Body of pancreas (tissue), 4 donors: ENCODE results near the gene PPP2R2B. TPM values are rescaled to one million over a fixed set of nuclear protein-coding genes. Genes with fewer than 3 reads are reported as not detected.

Experiments used
- ATAC-seq: fragments of 150-250 bp; one replicate; pipeline ENCODE4 v1.9.1; 2016
- DNase-seq, 4 donors: peaks; one replicate each; pipeline ENCODE4 v3.0.0-alpha.2; 2019
- H3K27ac ChIP-seq, 4 donors: fragments of 200-600 bp; sonication (generic); 1 replicate in 3 of 4; 2 replicates in 1 of 4; pipeline versions ENCODE4 v1.5.1 to v1.6.1; 2016 to 2019; ENCODE audit warnings: mild to moderate bottlenecking in 1 of 4, mixed read lengths in 1 of 4, moderate library complexity in 1 of 4
- H3K27me3 ChIP-seq, 2 donors: fragments of 200-600 bp; sonication (generic); one replicate each; pipeline ENCODE4 v1.6.0; 2016; ENCODE audit warnings: mild to moderate bottlenecking in 1 of 2
- H3K36me3 ChIP-seq, 2 donors: fragments of 200-600 bp; sonication (generic); replicated peaks in 1 of 2; 2 replicates each; pipeline ENCODE4 v1.5.1; 2016; ENCODE audit warnings: low read depth in 2 of 2; ENCODE audit not compliant: insufficient read depth in 1 of 2
- H3K4me1 ChIP-seq: fragments of 200-600 bp; sonication (generic); one replicate; pipeline ENCODE4 v1.6.0; 2016
- H3K4me3 ChIP-seq, 2 donors: fragments of 200-600 bp; sonication (generic); 1 replicate in 1 of 2; 2 replicates in 1 of 2; pipeline ENCODE4 v1.5.1; 2016 to 2019
- H3K9me3 ChIP-seq, 3 donors: fragments of 200-600 bp; sonication (generic); 1 replicate in 2 of 3; 2 replicates in 1 of 3; pipeline ENCODE4 v1.5.1; 2016
- CTCF ChIP-seq, 7 experiments: fragments of 450-650 bp in 4 of 7; fragments of 200-600 bp in 3 of 7; sonication (generic) in 3 of 7; IDR thresholded peaks; one replicate each; pipeline ENCODE4 v1.5.1; 2016 to 2019; ENCODE audit warnings: antibody characterized with exemption in 7 of 7
- POLR2A ChIP-seq, 3 donors: fragments of 450-650 bp; IDR thresholded peaks; one replicate each; pipeline ENCODE4 v1.6.1; 2016; ENCODE audit warnings: antibody characterized with exemption in 3 of 3, mild to moderate bottlenecking in 2 of 3
- WGBS, 2 donors: methylation state at CpG; one replicate each; pipeline ENCODE4 v1.1.5; 2017; 5-methylcytosine and 5-hydroxymethylcytosine counted together
- intact Hi-C: fragments of 100-400 bp; cut with DNase I; formaldehyde crosslinking; loops from one replicate; pipeline ENCODE4 v1.15.1; 2023
- total RNA-seq, 2 donors: library from RNA; depleted of rRNA; stranded (reverse); fragments of >200 nt; gene quantifications; one replicate each; pipeline ENCODE4 v1.1.0, GENCODE V29; 2016

PPP2R2B gene
- total RNA-seq, 2 donors from 2014 or later: 0.26 TPM; not detected in 1

- no peaks in the 10 kb centered on the region for H3K9me3 ChIP-seq
- no peaks in the 10 kb centered on the region for H3K4me1 ChIP-seq
- H3K27ac ChIP-seq: no peak overlapping the region
- no peaks in the 10 kb centered on the region for H3K36me3 ChIP-seq
- WGBS, 2 donors: 92% methylated on average over 3 of the region's 3 CpGs
- TF ChIP-seq CTCF (IDR thresholded peaks at IDR 0.05): no peak
- no peak for TF ChIP-seq POLR2A (IDR thresholded peaks at IDR 0.05)
- ATAC-seq: no peak
- H3K27me3 ChIP-seq: no peaks in the 10 kb centered on the region
- no peak for DNase-seq
- H3K4me3 ChIP-seq: no peak overlapping the region
- intact Hi-C loops: no loop called here
Measured at GRCh38 chr5:146893991-146894390, 15.4 kb upstream of the PPP2R2B start.

- TF ChIP-seq POLR2A (IDR thresholded peaks at IDR 0.05) (no peak), CTCF (IDR thresholded peaks at IDR 0.05) (no peak)
- Histone ChIP-seq H3K4me3 (no peak overlapping the region), H3K27ac (no peak overlapping the region), H3K36me3 (no peaks in the 10 kb centered on the region), H3K9me3 (no peaks in the 10 kb centered on the region), H3K27me3 (no peaks in the 10 kb centered on the region), H3K4me1 (no peaks in the 10 kb centered on the region)
- 71 to 72% methylated on average over 3 of the region's 3 CpGs for WGBS, 2 donors
- DNase-seq (no peak), ATAC-seq (no peak)
- intact Hi-C loops: no loop called here
Measured at GRCh38 chr5:146892231-146892630, 13.7 kb upstream of the PPP2R2B start.

GRCh38 chr5:146891511-146891910 lies 13.0 kb upstream of the PPP2R2B start:
- Histone ChIP-seq H3K4me3 (no peak overlapping the region), H3K27me3 (no peaks in the 10 kb centered on the region), H3K4me1 (no peaks in the 10 kb centered on the region), H3K36me3 (no peaks in the 10 kb centered on the region), H3K27ac (no peak overlapping the region), H3K9me3 (no peaks in the 10 kb centered on the region)
- intact Hi-C loops: no loop called here
- no peak for DNase-seq
- 94 to 96% methylated on average over 1 of the region's 1 CpG for WGBS, 2 donors
- TF ChIP-seq POLR2A (IDR thresholded peaks at IDR 0.05): no peak
- no peak for TF ChIP-seq CTCF (IDR thresholded peaks at IDR 0.05)
- ATAC-seq: no peak

- Histone ChIP-seq H3K27ac (no peak overlapping the region), H3K27me3 (no peaks in the 10 kb centered on the region), H3K9me3 (no peaks in the 10 kb centered on the region), H3K4me1 (no peaks in the 10 kb centered on the region), H3K4me3 (no peak overlapping the region), H3K36me3 (no peaks in the 10 kb centered on the region)
- intact Hi-C loops: no loop called here
- ATAC-seq (no peak), DNase-seq (no peak)
- 20 to 34% methylated on average over 1 of the region's 1 CpG for WGBS, 2 donors
- TF ChIP-seq CTCF (IDR thresholded peaks at IDR 0.05): no peak
- TF ChIP-seq POLR2A (IDR thresholded peaks at IDR 0.05): no peak
Measured at GRCh38 chr5:146890731-146891440, 12.3 kb upstream of the PPP2R2B start.

- intact Hi-C loops: no loop called here
Measured at GRCh38 chr5:146890066-146890465, 11.5 kb upstream of the PPP2R2B start.

More at GRCh38 chr5:146890066-146890465, 11.5 kb upstream of the PPP2R2B start:
- TF ChIP-seq POLR2A (IDR thresholded peaks at IDR 0.05) (no peak), CTCF (IDR thresholded peaks at IDR 0.05) (no peak)
- H3K4me1 ChIP-seq: no peaks in the 10 kb centered on the region
- no peaks in the 10 kb centered on the region for H3K27me3 ChIP-seq
- 75 to 81% methylated on average over 2 of the region's 2 CpGs for WGBS, 2 donors
- no peak for DNase-seq
- ATAC-seq: no peak
- no peak overlapping the region for H3K4me3 ChIP-seq
- no peaks in the 10 kb centered on the region for H3K9me3 ChIP-seq
- no peaks in the 10 kb centered on the region for H3K36me3 ChIP-seq
- H3K27ac ChIP-seq: no peak overlapping the region
